Measurements from ENCODE around the gene FOXO6.
A peak's percentile ranks its signal among the peaks of the same experiment; 100 is the strongest.

Gene FOXO6

GRCh38 chr1:41363591-41364320, 2.5 kb downstream of the FOXO6 start:
- ATAC-seq (ENCODE audit: low read depth): no peak
- no peaks in the 10 kb centered on the region for H3K36me3 ChIP-seq (ENCODE audit: low read depth)
- peaks cover 8% of the 10 kb centered on the region for H3K27me3 ChIP-seq (ENCODE audit: insufficient read depth, poor library complexity, severe bottlenecking)
- H3K4me3 ChIP-seq (ENCODE audit: severe bottlenecking): no peak overlapping the region
- H3K9me3 ChIP-seq (ENCODE audit: severe bottlenecking): no peaks in the 10 kb centered on the region
- TF ChIP-seq CTCF (IDR thresholded peaks at IDR 0.05; ENCODE audit: poor library complexity, severe bottlenecking): no peak
- DNase-seq (ENCODE audit: low spot score): no peak
- H3K27ac ChIP-seq (ENCODE audit: poor library complexity, severe bottlenecking): no peak overlapping the region
- H3K4me1 ChIP-seq (ENCODE audit: insufficient read depth, poor library complexity, severe bottlenecking): peaks cover 18% of the 10 kb centered on the region

GRCh38 chr1:41364442-41365319, 3.4 kb downstream of the FOXO6 start:
- no peak overlapping the region for H3K27ac ChIP-seq (ENCODE audit: poor library complexity, severe bottlenecking)
- DNase-seq (ENCODE audit: low spot score): no peak
- no peaks in the 10 kb centered on the region for H3K36me3 ChIP-seq (ENCODE audit: low read depth)
- TF ChIP-seq CTCF (IDR thresholded peaks at IDR 0.05; ENCODE audit: poor library complexity, severe bottlenecking): no peak
- H3K27me3 ChIP-seq (ENCODE audit: insufficient read depth, poor library complexity, severe bottlenecking): peaks cover 8% of the 10 kb centered on the region
- no peak overlapping the region for H3K4me3 ChIP-seq (ENCODE audit: severe bottlenecking)
- no peak for ATAC-seq (ENCODE audit: low read depth)
- no peaks in the 10 kb centered on the region for H3K9me3 ChIP-seq (ENCODE audit: severe bottlenecking)
- H3K4me1 ChIP-seq (ENCODE audit: insufficient read depth, poor library complexity, severe bottlenecking): peaks cover 11% of the 10 kb centered on the region

GRCh38 chr1:41365320-41365633, 4.0 kb downstream of the FOXO6 start:
- ATAC-seq (ENCODE audit: low read depth): no peak
- Histone ChIP-seq H3K27me3 (ENCODE audit: insufficient read depth, poor library complexity, severe bottlenecking) (peaks cover 8% of the 10 kb centered on the region), H3K4me1 (ENCODE audit: insufficient read depth, poor library complexity, severe bottlenecking) (peaks cover 9% of the 10 kb centered on the region), H3K27ac (ENCODE audit: poor library complexity, severe bottlenecking) (peak overlapping the region; percentile 19), H3K9me3 (ENCODE audit: severe bottlenecking) (no peaks in the 10 kb centered on the region), H3K4me3 (ENCODE audit: severe bottlenecking) (no peak overlapping the region), H3K36me3 (ENCODE audit: low read depth) (no peaks in the 10 kb centered on the region)
- no peak for DNase-seq (ENCODE audit: low spot score)
- TF ChIP-seq CTCF (IDR thresholded peaks at IDR 0.05; ENCODE audit: poor library complexity, severe bottlenecking): no peak

GRCh38 chr1:41365772-41366454, 4.7 kb downstream of the FOXO6 start:
- Histone ChIP-seq H3K36me3 (ENCODE audit: low read depth) (no peaks in the 10 kb centered on the region), H3K27me3 (ENCODE audit: insufficient read depth, poor library complexity, severe bottlenecking) (peaks cover 8% of the 10 kb centered on the region), H3K4me3 (ENCODE audit: severe bottlenecking) (peak overlapping the region; percentile 25), H3K4me1 (ENCODE audit: insufficient read depth, poor library complexity, severe bottlenecking) (peaks cover 4% of the 10 kb centered on the region), H3K9me3 (ENCODE audit: severe bottlenecking) (no peaks in the 10 kb centered on the region), H3K27ac (ENCODE audit: poor library complexity, severe bottlenecking) (peak overlapping the region; percentile 19)
- ATAC-seq (ENCODE audit: low read depth) (no peak), DNase-seq (ENCODE audit: low spot score) (no peak)
- TF ChIP-seq CTCF (IDR thresholded peaks at IDR 0.05; ENCODE audit: poor library complexity, severe bottlenecking): no peak
